Measurements from ENCODE around the gene MYZAP.

The MYZAP gene

DNA sequence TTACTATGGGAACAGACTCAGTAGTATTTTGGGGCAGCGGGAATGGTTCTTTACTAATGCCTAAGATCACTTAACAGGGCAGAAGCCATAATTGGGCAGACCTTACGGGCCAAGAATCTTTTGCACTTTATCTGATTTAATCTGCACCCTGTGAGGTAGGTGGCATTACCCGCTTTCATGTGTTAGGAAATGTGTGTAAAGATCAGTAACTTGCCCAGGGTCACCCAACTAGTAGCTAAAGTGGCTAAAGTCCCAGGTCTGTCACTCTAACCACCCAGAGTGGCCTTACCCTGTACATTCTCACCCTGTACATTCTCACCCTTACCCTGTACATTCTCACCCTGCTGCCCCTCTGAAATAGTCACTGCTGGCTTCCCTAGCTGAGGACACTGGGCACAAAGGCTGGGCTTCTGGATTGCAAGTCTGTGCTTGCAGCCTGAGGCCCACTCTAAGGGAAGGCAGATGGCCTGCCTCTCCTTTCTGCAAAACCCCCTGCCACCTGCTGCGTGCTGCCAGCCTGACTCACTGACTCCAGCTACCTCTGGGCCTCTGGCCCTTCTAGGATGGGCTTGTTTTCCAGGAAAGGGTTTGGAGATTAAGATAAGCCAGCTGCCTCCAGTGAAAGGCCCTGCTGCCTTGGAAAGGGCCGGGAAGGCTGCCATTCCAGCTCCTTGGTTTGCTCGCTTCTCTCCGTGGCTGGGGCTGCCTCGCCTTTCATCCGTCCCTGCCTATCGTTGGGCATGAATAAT is 37.5 kb upstream of the MYZAP start:
- TF ChIP-seq, protein P1, sequence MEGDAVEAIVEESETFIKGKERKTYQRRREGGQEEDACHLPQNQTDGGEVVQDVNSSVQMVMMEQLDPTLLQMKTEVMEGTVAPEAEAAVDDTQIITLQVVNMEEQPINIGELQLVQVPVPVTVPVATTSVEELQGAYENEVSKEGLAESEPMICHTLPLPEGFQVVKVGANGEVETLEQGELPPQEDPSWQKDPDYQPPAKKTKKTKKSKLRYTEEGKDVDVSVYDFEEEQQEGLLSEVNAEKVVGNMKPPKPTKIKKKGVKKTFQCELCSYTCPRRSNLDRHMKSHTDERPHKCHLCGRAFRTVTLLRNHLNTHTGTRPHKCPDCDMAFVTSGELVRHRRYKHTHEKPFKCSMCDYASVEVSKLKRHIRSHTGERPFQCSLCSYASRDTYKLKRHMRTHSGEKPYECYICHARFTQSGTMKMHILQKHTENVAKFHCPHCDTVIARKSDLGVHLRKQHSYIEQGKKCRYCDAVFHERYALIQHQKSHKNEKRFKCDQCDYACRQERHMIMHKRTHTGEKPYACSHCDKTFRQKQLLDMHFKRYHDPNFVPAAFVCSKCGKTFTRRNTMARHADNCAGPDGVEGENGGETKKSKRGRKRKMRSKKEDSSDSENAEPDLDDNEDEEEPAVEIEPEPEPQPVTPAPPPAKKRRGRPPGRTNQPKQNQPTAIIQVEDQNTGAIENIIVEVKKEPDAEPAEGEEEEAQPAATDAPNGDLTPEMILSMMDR (conservative IDR thresholded peaks at IDR 0.05; ENCODE audit: control insufficient read depth, insufficient read depth, low read depth, low read length), result no peak
- no peak overlapping the region for H3K4me3 ChIP-seq (ENCODE audit: control insufficient read depth, low read depth, low read length)
- no peak for DNase-seq (ENCODE audit: low read depth)

DNA sequence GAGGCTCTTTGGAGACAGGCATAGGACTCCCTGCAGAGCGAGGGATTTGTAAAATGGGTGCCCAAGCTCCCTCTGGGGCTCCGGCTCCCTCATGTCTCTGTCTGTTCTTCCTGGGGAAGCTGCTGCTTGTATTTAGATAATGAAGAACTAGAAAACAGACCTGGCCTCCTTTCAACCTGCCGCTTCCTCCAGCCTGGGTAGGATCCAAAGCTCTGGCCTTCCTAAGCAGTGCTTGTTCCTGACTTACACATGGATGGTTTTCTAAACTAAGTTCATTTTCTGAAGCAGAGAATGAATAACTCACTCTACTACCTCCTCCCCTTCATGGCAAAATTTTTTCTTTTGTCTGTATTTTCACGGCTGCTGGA is 36.9 kb upstream of the MYZAP start:
- H3K4me3 ChIP-seq (ENCODE audit: control insufficient read depth, low read depth, low read length), result no peak overlapping the region
- DNase-seq (ENCODE audit: low read depth), result no peak
- TF ChIP-seq, protein P1 (conservative IDR thresholded peaks at IDR 0.05; ENCODE audit: control insufficient read depth, insufficient read depth, low read depth, low read length), result no peak

DNA sequence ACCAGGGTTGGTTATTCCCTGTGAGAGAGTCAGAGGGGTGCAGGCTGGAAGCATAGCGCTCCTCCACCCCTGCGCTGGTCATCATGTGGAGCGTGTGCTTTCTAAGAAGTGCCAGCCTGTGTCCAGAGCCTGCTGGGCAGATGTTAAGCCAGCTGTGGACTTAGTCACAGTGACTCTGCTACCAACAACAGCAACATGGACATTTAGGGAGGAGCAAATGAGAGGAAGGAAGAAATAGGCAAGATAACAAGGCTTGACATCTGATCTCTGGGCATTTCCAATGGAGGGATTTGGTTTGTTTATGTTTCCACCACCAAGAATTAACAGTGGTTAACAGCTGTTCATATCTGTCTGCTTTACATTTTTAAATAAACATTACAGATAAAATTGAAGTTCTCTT is 36.4 kb upstream of the MYZAP start:
- DNase-seq (ENCODE audit: low read depth), result no peak
- TF ChIP-seq, protein P1 (conservative IDR thresholded peaks at IDR 0.05; ENCODE audit: control insufficient read depth, insufficient read depth, low read depth, low read length), result no peak
- H3K4me3 ChIP-seq (ENCODE audit: control insufficient read depth, low read depth, low read length), result no peak overlapping the region

DNA sequence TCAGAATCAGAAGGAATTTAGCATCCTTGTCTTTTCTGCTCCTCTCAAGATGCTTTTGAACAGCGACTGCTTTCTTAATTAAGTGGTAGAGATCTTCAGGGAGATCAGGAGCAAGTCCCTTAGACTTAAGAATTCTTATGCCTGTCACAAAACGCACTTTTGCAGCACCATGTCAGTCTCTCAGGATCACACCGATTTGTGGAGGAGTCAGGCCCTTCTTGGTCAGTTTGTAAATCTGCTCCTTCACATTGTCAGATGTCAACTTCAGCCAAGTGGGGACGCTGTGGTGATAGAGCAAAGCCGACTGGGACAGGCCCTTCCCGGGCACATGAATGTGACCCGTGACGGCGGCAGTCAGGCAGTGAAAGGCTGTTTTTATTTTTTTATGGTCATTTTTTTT is 35.7 kb upstream of the MYZAP start:
- no peak for DNase-seq (ENCODE audit: low read depth)
- no peak overlapping the region for H3K4me3 ChIP-seq (ENCODE audit: control insufficient read depth, low read depth, low read length)
- TF ChIP-seq, protein P1 (conservative IDR thresholded peaks at IDR 0.05; ENCODE audit: control insufficient read depth, insufficient read depth, low read depth, low read length), result no peak

DNA sequence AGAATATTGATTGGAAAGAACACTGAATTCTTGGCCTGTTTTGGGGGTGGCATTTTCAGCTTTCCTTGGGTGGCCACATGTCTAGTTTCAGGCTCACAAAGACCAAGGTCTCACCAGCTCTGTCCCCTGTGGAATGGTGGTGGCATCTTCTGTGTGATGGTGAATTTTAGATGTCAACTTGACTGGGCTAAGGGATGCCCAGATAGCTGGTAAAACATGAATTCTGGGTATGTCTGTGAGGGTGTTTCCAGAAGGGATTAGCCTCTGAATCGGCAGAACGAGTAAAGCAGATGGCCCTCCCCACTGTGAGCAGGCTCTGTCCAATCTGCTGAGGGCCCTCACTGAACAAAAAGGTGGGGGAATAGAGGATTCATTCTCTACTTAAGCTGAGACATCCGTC is 34.4 kb upstream of the MYZAP start:
- DNase-seq (ENCODE audit: low read depth), result no peak
- H3K4me3 ChIP-seq (ENCODE audit: control insufficient read depth, low read depth, low read length), result no peak overlapping the region
- TF ChIP-seq, protein P1 (conservative IDR thresholded peaks at IDR 0.05; ENCODE audit: control insufficient read depth, insufficient read depth, low read depth, low read length), result no peak

DNA sequence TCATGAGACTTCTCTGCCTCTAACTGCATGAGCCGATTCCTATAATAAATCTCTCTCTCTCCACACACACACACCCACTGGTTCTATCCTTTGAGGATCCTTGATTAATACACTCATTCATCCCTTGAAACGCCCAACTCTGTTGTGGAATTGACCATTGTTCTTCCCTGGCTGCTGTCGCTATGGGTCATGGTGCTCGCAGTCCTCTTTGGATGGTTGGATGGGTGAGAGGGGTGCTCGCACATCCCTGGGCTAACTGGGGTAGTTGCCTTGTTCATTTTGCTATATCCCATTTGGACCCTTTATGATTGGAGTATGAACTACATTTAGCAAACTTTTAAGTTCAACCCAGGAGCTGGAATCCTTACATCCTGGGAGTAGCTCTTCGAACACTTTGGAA is 33.9 kb upstream of the MYZAP start:
- TF ChIP-seq, protein P1 (conservative IDR thresholded peaks at IDR 0.05; ENCODE audit: control insufficient read depth, insufficient read depth, low read depth, low read length), result no peak
- no peak for DNase-seq (ENCODE audit: low read depth)
- no peak overlapping the region for H3K4me3 ChIP-seq (ENCODE audit: control insufficient read depth, low read depth, low read length)

DNA sequence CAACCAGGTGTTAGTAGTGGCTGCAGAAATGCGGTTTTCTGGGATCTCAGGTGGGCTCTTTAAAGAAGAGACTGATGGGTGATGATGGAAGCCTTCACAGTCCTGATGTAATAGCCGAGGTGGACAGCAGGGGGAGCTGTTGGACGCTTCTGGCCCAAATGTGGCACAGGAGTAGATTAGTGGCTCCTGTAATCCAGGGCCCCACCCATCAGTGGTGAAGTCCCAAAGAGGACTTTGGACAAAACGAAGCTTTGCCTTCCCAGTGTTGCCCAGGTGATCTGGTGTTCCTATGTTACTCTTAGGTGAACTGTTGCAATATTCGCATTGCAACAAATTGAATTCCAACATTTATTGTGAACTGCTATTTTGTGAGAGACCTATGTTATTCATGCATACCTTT is 31.8 kb upstream of the MYZAP start:
- no peak overlapping the region for H3K4me3 ChIP-seq (ENCODE audit: control insufficient read depth, low read depth, low read length)
- peak; percentile 45 for DNase-seq (ENCODE audit: low read depth)
- TF ChIP-seq, protein P1 (conservative IDR thresholded peaks at IDR 0.05; ENCODE audit: control insufficient read depth, insufficient read depth, low read depth, low read length), result peak; percentile 92

All from fibroblast of mammary gland (primary cell).